Neutrophil (primary cell): ENCODE data around the gene NPAS1.

Experiments used
- H3K27ac ChIP-seq: fragments of 200-600 bp; sonication (generic); 2 replicates; pipeline ENCODE4 v1.5.1; 2016; ENCODE audit warnings: mild to moderate bottlenecking, moderate library complexity
- H3K27me3 ChIP-seq: fragments of 200-600 bp; sonication (generic); 2 replicates; pipeline ENCODE4 v1.6.0; 2016; ENCODE audit warnings: mild to moderate bottlenecking
- H3K36me3 ChIP-seq: fragments of 200-600 bp; sonication (generic); 2 replicates; pipeline ENCODE4 v1.5.1; 2017
- H3K4me1 ChIP-seq, 2 experiments: fragments of 200-600 bp in 1 of 2; sonication (generic) in 1 of 2; 1 replicate in 1 of 2; 2 replicates in 1 of 2; pipeline versions ENCODE4 v1.5.1 to v1.6.1; 2013 to 2016; ENCODE audit warnings: low read depth in 1 of 2, low read length in 1 of 2, mild to moderate bottlenecking in 1 of 2, moderate library complexity in 1 of 2; ENCODE audit not compliant: control insufficient read depth in 1 of 2, insufficient read depth in 1 of 2
- H3K4me3 ChIP-seq, 2 experiments: fragments of 200-600 bp in 1 of 2; sonication (generic) in 1 of 2; 1 replicate in 1 of 2; 2 replicates in 1 of 2; pipeline ENCODE4 v1.5.1; 2013 to 2016; ENCODE audit warnings: low read depth in 1 of 2, low read length in 1 of 2, mild to moderate bottlenecking in 1 of 2, moderate library complexity in 1 of 2
- H3K9me3 ChIP-seq: fragments of 200-600 bp; sonication (generic); 2 replicates; pipeline ENCODE4 v1.5.1; 2016
- TF ChIP-seq, protein P1 (sequence below): fragments of 200-600 bp; sonication (generic); IDR thresholded peaks from 2 replicates; pipeline ENCODE4 v1.5.1; 2016; ENCODE audit warnings: antibody characterized with exemption

NPAS1 gene

DNA sequence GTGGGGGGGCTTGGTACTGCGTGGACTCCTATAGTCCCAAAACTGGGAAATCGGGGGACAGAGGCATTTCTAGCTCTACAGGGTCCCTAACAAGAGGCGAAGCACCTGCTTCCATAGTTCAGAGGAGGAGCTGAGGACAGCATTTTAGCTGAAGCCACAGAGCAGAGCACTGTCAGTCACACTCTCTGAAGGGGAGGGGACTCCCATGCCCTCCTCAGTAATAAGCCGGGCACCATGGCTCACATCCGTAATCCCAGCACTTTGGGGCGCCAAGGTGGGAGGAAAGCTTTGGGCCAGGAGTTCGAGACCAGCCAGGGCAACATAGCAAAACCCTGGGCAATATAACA lies 3.8 kb downstream of the NPAS1 start:
- H3K9me3 ChIP-seq: no peaks in the 10 kb centered on the region
- no peaks in the 10 kb centered on the region for H3K36me3 ChIP-seq
- no peak overlapping the region for H3K27ac ChIP-seq
- no peak overlapping the region for H3K4me3 ChIP-seq
- TF ChIP-seq, protein P1, sequence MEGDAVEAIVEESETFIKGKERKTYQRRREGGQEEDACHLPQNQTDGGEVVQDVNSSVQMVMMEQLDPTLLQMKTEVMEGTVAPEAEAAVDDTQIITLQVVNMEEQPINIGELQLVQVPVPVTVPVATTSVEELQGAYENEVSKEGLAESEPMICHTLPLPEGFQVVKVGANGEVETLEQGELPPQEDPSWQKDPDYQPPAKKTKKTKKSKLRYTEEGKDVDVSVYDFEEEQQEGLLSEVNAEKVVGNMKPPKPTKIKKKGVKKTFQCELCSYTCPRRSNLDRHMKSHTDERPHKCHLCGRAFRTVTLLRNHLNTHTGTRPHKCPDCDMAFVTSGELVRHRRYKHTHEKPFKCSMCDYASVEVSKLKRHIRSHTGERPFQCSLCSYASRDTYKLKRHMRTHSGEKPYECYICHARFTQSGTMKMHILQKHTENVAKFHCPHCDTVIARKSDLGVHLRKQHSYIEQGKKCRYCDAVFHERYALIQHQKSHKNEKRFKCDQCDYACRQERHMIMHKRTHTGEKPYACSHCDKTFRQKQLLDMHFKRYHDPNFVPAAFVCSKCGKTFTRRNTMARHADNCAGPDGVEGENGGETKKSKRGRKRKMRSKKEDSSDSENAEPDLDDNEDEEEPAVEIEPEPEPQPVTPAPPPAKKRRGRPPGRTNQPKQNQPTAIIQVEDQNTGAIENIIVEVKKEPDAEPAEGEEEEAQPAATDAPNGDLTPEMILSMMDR: no peak
- H3K27me3 ChIP-seq: peaks cover 100% of the 10 kb centered on the region
- H3K4me1 ChIP-seq: no peaks in the 10 kb centered on the region

DNA sequence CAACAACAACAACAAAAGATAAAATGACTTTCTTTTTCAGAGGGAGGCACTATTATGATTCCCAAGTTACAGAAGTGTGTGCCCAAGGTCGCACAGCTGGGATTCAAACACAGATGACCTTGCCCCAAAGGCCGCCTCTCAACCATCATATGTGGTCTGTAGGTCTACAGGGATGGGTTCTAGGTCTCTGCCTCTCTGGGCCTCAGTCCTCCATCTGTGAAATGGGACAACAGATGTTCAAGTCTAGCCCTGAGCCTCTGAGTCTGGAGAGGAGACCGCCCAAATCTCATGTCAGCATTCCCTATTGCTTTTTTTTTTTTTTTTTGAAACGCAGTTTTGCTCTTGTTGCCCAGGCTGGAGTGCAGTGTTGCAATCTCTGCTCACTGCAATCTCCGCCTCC lies 4.9 kb downstream of the NPAS1 start:
- TF ChIP-seq, protein P1: no peak
- H3K36me3 ChIP-seq: no peaks in the 10 kb centered on the region
- H3K27ac ChIP-seq: no peak overlapping the region
- H3K9me3 ChIP-seq: no peaks in the 10 kb centered on the region
- no peaks in the 10 kb centered on the region for H3K4me1 ChIP-seq
- peaks cover 100% of the 10 kb centered on the region for H3K27me3 ChIP-seq
- H3K4me3 ChIP-seq: no peak overlapping the region

DNA sequence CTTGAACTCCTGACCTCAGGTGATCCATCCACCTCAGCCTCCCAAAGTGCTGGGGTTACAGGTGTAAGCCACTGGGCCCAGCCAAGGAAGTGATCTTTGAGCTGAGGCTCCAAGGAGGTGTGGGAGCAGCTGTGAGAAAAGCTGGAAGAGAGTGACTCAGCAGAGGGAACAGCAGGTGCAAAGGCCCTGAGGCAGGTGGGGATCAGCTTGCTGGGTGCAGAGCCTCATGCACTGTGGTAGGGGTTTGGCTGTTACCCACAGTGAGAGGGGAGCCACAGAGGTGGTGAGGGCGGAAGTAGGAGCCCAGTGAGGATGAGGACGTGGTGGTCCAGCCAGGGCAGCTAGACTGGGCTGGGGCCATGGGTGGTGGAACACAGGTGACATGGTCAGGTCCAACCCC lies 6.5 kb downstream of the NPAS1 start:
- Histone ChIP-seq H3K4me3 (no peak overlapping the region), H3K27ac (no peak overlapping the region), H3K9me3 (no peaks in the 10 kb centered on the region), H3K27me3 (peaks cover 100% of the 10 kb centered on the region), H3K4me1 (no peaks in the 10 kb centered on the region), H3K36me3 (no peaks in the 10 kb centered on the region)
- TF ChIP-seq, protein P1: no peak

DNA sequence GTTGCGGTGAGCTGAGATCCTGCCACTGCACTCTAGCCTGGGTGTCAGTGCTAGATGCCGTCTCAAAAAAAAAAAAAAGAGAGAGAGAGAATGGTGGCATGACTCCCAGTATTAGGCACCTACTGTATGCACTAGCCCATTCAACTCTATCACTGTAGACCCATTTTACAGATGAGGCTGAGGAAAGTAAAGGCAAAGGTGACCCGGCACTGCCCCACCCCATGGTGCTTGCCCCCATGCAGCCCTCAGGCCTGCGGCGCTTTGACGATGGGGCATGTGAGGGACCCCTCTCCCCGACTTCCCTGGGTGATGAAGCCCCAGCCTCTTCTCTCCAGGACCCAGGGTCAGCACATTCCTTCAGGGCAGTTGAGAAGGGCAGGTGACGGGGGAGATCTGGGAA lies 7.3 kb downstream of the NPAS1 start:
- Histone ChIP-seq H3K36me3 (no peaks in the 10 kb centered on the region), H3K4me1 (no peaks in the 10 kb centered on the region), H3K27me3 (peaks cover 100% of the 10 kb centered on the region), H3K27ac (no peak overlapping the region), H3K4me3 (no peak overlapping the region), H3K9me3 (no peaks in the 10 kb centered on the region)
- TF ChIP-seq, protein P1: no peak

DNA sequence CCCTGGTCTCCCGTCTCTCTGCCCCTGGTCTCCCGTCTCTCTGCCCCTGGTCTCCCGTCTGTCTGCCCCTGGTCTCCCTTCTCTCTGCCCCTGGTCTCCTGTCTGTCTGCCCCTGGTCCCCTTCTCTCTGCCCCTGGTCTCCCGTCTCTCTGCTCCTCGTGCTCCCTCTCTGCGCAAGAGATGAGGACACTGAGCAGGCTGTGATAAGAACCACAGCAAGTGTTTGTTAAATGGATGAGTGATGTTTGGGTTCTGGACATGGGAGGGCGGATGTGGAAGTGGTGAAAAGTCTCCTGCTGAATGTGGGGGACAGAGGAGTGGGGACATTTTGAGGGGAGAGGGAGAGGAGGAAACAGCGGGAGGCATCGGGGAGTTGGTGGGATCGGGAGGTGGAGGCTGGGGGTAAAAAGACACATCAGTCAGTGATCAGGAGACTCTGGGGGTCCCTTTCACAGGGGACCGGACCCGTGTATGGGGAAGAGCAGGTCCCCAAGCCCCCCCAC lies 8.0 kb downstream of the NPAS1 start:
- no peaks in the 10 kb centered on the region for H3K9me3 ChIP-seq
- no peaks in the 10 kb centered on the region for H3K4me1 ChIP-seq
- no peak overlapping the region for H3K27ac ChIP-seq
- H3K27me3 ChIP-seq: peaks cover 100% of the 10 kb centered on the region
- H3K4me3 ChIP-seq: no peak overlapping the region
- TF ChIP-seq, protein P1: no peak
- no peaks in the 10 kb centered on the region for H3K36me3 ChIP-seq

DNA sequence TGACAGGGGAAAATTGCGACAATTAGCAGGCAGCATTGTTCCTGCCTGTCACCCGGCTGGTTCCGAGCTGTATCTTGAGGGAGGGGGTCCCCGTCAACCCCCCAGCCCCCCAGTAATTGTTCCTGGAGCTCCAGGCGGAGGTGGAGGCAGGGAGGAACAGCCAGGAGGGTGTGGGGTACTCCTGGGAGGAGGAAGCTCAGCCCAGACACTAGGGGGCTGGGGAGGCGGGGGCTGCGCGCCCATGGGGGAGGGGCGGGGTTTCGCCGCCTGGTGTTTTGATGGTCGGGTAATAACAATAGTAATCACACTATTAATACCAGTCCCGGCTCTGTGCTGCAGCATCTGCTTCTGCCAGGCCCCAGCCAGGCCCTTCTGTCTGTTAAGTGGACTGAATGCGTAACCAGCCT lies 8.6 kb downstream of the NPAS1 start:
- TF ChIP-seq, protein P1: no peak
- no peak overlapping the region for H3K4me3 ChIP-seq
- H3K9me3 ChIP-seq: no peaks in the 10 kb centered on the region
- H3K4me1 ChIP-seq: no peaks in the 10 kb centered on the region
- H3K36me3 ChIP-seq: no peaks in the 10 kb centered on the region
- H3K27me3 ChIP-seq: peaks cover 98% of the 10 kb centered on the region
- H3K27ac ChIP-seq: no peak overlapping the region
